Skin of body (tissue), 2 donors: Measurements from ENCODE around the gene CCNYL1. TPM values are rescaled to one million over a fixed set of nuclear protein-coding genes. Genes with fewer than 3 reads are reported as not detected.
A peak's percentile ranks its signal among the peaks of the same experiment; 100 is the strongest.
"Not testable (repeated sequence)": the region's sequence is repeated elsewhere in the genome, so short reads cannot be mapped to it uniquely, and the experiment has no call there.

Experiments
- DNase-seq: peaks from one replicate; lab custom pipeline; 2025; lab: John Stamatoyannopoulos, UW
- total RNA-seq: library from RNA; depleted of rRNA; stranded (reverse); fragments of >200 nt; gene quantifications from one replicate; pipeline ENCODE4 v1.2.3, GENCODE V29; 2014

The CCNYL1 gene
- total RNA-seq = 7.5 TPM

DNA sequence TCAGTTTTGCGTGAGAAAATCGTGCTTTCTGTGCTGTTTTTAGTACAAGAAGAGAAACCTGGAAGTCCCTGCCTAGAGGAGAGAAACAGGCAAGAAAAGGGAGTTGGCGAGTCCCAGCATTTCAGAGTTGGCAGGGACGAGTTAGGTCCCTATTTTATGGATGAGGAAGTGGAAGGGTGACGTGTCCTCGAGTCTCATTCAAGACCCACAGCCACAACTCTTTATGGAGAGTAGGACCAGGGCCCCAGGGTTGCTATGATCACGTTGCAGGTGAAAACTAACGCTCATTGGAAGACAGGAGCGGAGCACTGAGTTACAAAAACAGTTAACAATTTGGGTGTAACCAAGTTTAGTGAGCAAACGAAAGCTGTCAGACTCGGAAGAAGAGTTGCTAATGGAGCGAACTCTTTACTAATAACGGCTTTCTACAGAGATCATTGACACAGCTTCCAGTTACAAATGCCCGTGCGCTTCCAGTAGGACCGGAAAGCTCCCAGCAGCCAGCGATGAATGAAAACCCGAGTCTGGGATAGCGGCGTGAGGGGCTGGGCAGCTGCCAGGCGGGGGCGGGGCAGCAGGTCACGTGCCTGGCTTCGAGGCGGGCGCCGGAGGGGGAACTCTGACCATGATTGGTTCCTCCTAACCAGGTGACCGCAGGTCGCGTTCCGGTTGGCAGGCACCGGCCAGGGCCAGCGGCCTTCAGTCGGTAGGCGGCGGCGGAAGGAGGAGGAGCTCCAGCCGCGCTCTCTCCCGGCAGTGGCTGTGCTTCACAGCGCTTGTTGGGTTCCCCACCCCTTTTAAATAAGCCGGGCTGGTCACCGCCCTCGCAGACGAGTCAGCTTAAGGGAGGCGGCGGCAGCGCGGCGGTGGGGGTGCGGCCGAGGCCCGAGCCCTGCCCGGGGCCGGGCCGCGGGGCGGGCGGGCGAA is at the start of gene CCNYL1:
Gene CCNYL1 (plus strand): TSS at position 827 of the 927 bp plus-strand sequence. CDS start 257 bp downstream, outside the sequence.
- peak; percentile 98 for DNase-seq

DNA sequence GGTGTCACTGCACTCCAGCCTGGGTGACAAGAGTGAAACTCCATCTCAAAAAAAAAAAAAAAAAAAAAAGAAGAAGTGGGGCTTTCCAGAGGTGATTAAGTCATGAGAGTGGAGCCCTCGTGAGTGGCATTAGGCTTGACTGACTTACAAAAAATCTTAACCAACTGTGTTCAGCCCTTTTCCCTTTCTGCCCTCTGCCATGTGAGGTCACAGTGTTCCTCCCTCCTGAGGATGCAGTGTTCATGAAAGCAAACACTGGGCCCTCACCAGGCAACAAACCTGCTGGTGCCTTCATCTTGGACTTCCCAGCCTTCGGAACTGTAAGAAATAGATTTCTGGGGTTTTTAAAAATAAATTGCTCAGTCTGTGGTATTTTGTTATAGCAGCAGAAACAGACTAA is 49.2 kb upstream of the CCNYL1 start:
- no peak for DNase-seq

GRCh38 chr2:207663870-207664545 is 47.4 kb upstream of the CCNYL1 start:
- no peak for DNase-seq

GRCh38 chr2:207670887-207671286 is 40.6 kb upstream of the CCNYL1 start:
- DNase-seq = no peak

DNA sequence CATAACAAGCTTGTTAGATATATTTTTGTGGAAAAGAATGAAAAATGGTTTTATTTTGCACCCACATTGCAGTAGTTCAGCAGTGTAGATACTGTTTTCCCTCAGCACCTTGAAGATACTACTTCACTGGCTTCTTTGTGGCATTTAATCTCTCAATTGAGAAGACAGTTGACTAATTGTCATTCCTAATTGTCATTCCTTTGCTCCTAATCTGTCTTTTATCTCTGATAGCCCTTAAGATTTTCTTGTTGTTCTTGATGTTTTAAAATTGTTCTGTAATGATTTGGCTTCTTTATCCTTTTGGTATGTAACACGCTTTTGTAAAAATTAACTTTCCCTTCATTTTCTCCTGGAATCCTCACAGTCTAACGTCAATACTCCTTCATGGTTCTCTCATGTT is 38.0 kb upstream of the CCNYL1 start:
- no peak for DNase-seq

GRCh38 chr2:207674266-207674774 is 37.1 kb upstream of the CCNYL1 start:
- DNase-seq = no peak

GRCh38 chr2:207674826-207675225 is 36.6 kb upstream of the CCNYL1 start:
- DNase-seq = no peak

DNA sequence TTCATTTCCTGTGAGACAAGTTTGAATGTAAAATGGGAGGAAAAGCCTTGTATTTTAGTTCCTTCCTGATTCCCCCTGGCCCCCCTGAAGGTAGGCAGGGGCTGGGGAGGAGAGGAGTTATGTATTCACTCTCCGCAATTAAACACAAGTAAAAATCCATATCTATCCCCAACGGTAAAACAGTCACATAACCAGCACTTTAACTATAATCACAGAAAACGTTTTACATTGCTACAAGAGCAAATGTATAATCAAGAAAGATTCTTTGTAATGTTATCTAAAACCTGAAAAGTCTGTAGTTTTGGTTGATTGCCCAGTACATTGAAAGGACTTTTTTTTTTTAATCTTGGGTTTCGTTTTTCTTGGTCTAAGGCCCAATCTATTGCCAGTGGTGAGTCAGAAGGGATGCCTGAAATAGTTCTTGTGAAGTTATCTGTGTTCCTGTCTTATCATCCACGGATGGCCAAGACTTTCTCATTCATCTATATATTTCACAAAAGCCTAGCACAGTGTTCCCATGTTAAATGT is 34.5 kb upstream of the CCNYL1 start:
- DNase-seq = no peak

- no peak for DNase-seq
These were observed 30.0 kb upstream of the CCNYL1 start for GRCh38 chr2:207681431-207681830.

- DNase-seq = no peak
These were observed 28.9 kb upstream of the CCNYL1 start for GRCh38 chr2:207682557-207682956.

GRCh38 chr2:207683438-207683837 is 28.0 kb upstream of the CCNYL1 start:
- no peak for DNase-seq

DNA sequence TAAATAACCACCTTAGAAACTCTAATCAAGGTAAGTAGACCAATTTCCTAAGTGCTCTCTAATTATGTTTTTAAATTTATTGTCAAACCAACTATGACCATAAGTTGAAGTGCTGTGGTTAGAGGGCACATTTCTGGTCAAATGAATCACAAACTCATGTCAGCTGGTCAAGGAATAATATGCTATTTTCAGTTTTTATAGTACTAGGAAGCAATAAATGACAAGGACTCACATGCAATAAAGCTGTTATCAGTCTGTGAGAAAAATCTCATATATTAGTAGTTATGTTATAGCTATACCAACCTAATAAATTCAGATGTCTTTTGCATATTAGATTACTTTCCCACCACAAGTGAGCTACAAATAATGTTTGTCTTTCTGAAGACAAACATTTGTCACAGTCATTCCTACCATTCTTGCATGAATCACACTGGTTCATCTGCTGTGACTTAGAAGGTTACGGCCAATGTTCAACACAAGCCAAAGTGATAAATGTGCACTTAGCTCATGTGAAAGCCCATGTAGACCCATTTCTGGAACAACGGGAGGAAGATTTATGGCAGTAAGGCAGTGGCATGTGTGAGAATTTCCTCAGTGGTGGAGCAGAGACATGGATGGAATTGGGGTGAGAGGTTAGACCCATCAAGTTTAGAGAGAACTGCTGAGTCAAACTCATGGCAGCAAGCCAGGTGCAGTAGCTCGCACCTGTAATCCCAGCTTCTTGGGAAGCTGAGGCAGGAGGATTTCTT is 27.4 kb upstream of the CCNYL1 start:
- no peak for DNase-seq

DNA sequence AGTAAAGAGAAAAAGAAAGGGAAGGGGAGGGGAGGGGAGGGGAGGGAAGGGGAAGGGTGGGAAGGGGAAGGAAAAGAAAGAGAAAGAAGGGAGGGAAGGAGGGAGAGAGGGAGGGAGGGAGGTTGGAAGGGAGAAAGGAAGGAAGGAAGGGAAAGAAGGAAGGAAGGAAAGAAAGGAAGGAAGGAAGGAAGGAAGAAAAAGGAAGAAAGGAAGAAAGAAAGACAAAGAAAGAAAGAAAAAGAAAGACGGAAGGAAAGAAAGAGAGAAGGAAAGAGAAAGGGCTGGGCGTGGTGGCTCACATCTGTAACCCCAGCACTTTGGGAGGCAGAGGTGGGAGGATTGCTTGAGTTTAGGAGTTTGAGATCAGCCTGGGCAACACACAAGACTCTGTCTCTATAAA is 24.6 kb upstream of the CCNYL1 start:
- DNase-seq = no peak

- no peak for DNase-seq
These were observed 22.8 kb upstream of the CCNYL1 start for GRCh38 chr2:207688597-207688996.

DNA sequence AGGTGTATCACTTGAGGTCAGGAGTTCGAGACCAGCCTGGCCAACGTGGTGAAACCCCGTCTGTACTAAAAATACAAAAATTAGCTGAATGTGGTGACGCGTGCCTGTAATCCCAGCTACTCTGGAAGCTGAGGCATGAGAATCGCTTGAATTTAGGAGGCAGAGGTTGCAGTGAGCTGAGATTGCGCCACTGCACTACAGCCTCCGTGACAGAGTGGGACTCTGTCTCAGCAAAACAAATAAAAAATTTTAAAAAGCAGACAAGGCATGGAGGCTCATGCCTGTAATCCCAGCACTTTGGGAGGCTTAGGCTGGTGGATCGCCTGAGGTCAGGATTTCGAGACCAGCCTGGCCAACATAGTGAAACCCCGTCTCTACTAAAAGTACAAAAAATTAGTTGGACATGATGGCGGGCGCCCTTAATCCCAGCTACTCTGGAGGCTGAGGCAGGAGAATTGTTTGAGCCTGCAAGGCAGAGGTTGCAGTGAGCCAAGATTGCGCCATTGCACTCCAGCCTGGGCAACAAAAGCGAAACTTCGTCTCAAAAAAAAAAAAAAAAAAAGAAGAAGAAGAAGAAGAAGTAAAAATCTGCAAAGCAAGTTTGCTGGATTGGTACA is 20.5 kb upstream of the CCNYL1 start:
- DNase-seq = not testable (repeated sequence)

- no peak for DNase-seq
These were observed 19.0 kb upstream of the CCNYL1 start for GRCh38 chr2:207692206-207693065.

- DNase-seq = no peak
These were observed 17.7 kb upstream of the CCNYL1 start for GRCh38 chr2:207693641-207694249.

- DNase-seq = no peak
These were observed 16.6 kb upstream of the CCNYL1 start for GRCh38 chr2:207694811-207695281.

GRCh38 chr2:207695293-207695692 is 16.1 kb upstream of the CCNYL1 start:
- no peak for DNase-seq
